Stimulated activated naive CD8-positive, alpha-beta T cell treated with anti-CD3 and anti-CD28 coated beads, Interleukin-15, Interleukin-2, amounts not matched to agents 100 U/mL and 50 U/mL, for 24 hours (primary cell): Measurements from ENCODE around the gene SMARCA4.

Experiments
- ATAC-seq: fragments of 150-1000 bp; cut with Tn5 transposase; one replicate; pipeline ENCODE4 v1.10.0; 2021
- DNase-seq: peaks from one replicate; pipeline ENCODE4 v3.0.0; 2021

Gene SMARCA4

GRCh38 chr19:10960314-10961072 lies at the start of gene SMARCA4:
TSS of gene SMARCA4 (plus strand) at chr19:10961030. CDS start at chr19:10984152, 23,122 bp downstream.
- DNase-seq (peak; percentile 99), ATAC-seq (peak; percentile 78)

GRCh38 chr19:10911579-10912363 lies 49.1 kb upstream of the SMARCA4 start:
- DNase-seq: no peak
- no peak for ATAC-seq

GRCh38 chr19:10912619-10913018 lies 48.2 kb upstream of the SMARCA4 start:
- no peak for DNase-seq

GRCh38 chr19:10913716-10914340 lies 47.0 kb upstream of the SMARCA4 start:
- no peak for ATAC-seq

More at GRCh38 chr19:10912619-10913018, 48.2 kb upstream of the SMARCA4 start:
- no peak for ATAC-seq

GRCh38 chr19:10915130-10916091 lies 45.4 kb upstream of the SMARCA4 start:
- no peak for DNase-seq
- ATAC-seq: peak; percentile 38

More at GRCh38 chr19:10913716-10914340, 47.0 kb upstream of the SMARCA4 start:
- DNase-seq: no peak

GRCh38 chr19:10916602-10917001 lies 44.2 kb upstream of the SMARCA4 start:
- DNase-seq: no peak
- ATAC-seq: no peak

GRCh38 chr19:10918359-10918758 lies 42.5 kb upstream of the SMARCA4 start:
- DNase-seq (no peak), ATAC-seq (no peak)

- ATAC-seq (no peak), DNase-seq (no peak)
Observed at GRCh38 chr19:10919352-10920287, 41.2 kb upstream of the SMARCA4 start.

- ATAC-seq (no peak), DNase-seq (no peak)
Observed at GRCh38 chr19:10920288-10920655, 40.6 kb upstream of the SMARCA4 start.

GRCh38 chr19:10920781-10921180 lies 40.0 kb upstream of the SMARCA4 start:
- no peak for DNase-seq

GRCh38 chr19:10921199-10921909 lies 39.5 kb upstream of the SMARCA4 start:
- DNase-seq (no peak), ATAC-seq (no peak)

More at GRCh38 chr19:10920781-10921180, 40.0 kb upstream of the SMARCA4 start:
- no peak for ATAC-seq

GRCh38 chr19:10921910-10922637 lies 38.8 kb upstream of the SMARCA4 start:
- no peak for DNase-seq
- ATAC-seq: no peak

GRCh38 chr19:10922638-10923014 lies 38.2 kb upstream of the SMARCA4 start:
- ATAC-seq: no peak
- no peak for DNase-seq

GRCh38 chr19:10923260-10924112 lies 37.3 kb upstream of the SMARCA4 start:
- ATAC-seq (no peak), DNase-seq (no peak)

GRCh38 chr19:10924597-10924996 lies 36.2 kb upstream of the SMARCA4 start:
- DNase-seq (no peak), ATAC-seq (no peak)

- ATAC-seq (peak; percentile 19), DNase-seq (no peak)
Observed at GRCh38 chr19:10927730-10928562, 32.9 kb upstream of the SMARCA4 start.
